ENCODE measurements around the gene ENGASE. TPM values are rescaled to one million over a fixed set of nuclear protein-coding genes. Genes with fewer than 3 reads are reported as not detected.

The ENGASE gene
- total RNA-seq, 1 experiment from 2014 or later, result 58.0 TPM

DNA sequence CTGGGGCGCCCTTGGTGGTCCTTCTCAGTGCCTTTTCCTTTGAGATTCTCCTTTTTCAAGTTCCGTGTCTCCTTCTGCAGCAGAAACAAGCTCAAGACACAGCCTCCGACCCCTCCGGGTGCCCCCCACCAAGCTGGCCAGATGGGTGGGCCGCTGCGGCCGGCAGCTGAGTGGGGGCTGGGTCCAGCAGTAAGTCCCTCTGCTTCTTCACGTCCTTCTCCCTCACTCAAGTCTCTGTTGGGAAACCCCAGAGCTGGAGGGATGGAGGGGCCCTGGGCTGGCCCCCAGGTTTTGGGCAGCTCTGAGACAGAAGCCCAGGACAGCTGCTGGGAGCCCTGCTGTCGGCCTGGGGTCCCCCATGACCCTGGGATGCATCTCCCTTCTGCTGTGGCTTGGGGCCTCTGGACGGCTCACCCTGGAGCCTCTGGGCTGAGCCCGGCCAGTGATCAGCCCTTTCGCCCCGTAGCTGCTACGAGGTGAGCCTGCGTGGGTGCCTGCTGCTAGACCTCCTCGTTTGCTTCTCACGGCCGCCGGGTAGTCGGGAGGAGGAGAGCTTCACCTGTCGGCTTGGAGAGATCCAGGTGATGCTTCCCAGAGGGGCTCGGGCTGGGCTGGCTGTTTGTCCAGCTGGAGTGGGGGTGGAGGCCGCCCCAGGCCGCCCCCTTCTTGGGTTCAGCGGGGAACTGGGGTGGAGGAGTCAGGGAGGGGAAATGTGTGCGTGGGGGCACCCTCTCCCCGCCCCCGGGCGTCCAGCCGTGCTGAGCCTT is 10.7 kb downstream of the ENGASE start:
- H3K4me1 Mint-ChIP-seq (ENCODE audit: low read depth, unreplicated experiment), result no peaks in the 10 kb centered on the region

GRCh38 chr17:79085921-79086551 is 11.4 kb downstream of the ENGASE start:
- intact Hi-C loops (cut with micrococcal nuclease; ENCODE audit: unreplicated experiment), result loop anchor here (2.0 kb wide), 1 partner anchor 309 kb away; no protein-coding TSS in a partner anchor
- no TSS peak for BruUV-seq (replicated peaks)
- no peak overlapping the region for H3K4me3 Mint-ChIP-seq (ENCODE audit: low read depth, unreplicated experiment)
- H3K4me1 Mint-ChIP-seq (ENCODE audit: low read depth, unreplicated experiment), result no peaks in the 10 kb centered on the region
- H3K27ac Mint-ChIP-seq (ENCODE audit: unreplicated experiment), result no peak overlapping the region
- no peaks in the 10 kb centered on the region for H3K27me3 Mint-ChIP-seq (ENCODE audit: unreplicated experiment)
- no peak for TF ChIP-seq CTCF (IDR thresholded peaks at IDR 0.05; ENCODE audit: unreplicated experiment)
- peaks cover 30% of the 10 kb centered on the region for H3K36me3 Mint-ChIP-seq (ENCODE audit: insufficient read depth, unreplicated experiment)
- CTCF ChIA-PET, result interaction anchor here (4.0 kb wide), 1 partner anchor 307 kb away, joined by 29 read pairs; no protein-coding TSS in a partner anchor
- H3K9me3 Mint-ChIP-seq (ENCODE audit: low read depth, unreplicated experiment), result no peaks in the 10 kb centered on the region
- DNase-seq, result no peak

More for the DNA sequence above, 10.7 kb downstream of the ENGASE start:
- DNase-seq, result no peak
- no peak for TF ChIP-seq CTCF (IDR thresholded peaks at IDR 0.05; ENCODE audit: unreplicated experiment)
- no peak overlapping the region for H3K27ac Mint-ChIP-seq (ENCODE audit: unreplicated experiment)
- intact Hi-C loops (cut with micrococcal nuclease; ENCODE audit: unreplicated experiment), result no loop called here
- H3K36me3 Mint-ChIP-seq (ENCODE audit: insufficient read depth, unreplicated experiment), result peaks cover 31% of the 10 kb centered on the region
- no peaks in the 10 kb centered on the region for H3K9me3 Mint-ChIP-seq (ENCODE audit: low read depth, unreplicated experiment)
- no peak overlapping the region for H3K4me3 Mint-ChIP-seq (ENCODE audit: low read depth, unreplicated experiment)
- CTCF ChIA-PET, result interaction anchor here (0.5 to 4.0 kb wide), 3 partner anchors 11 to 623 kb away, joined by 4 to 29 read pairs (median 7); partner anchors contain the start of gene ENGASE
- no TSS peak for BruUV-seq (replicated peaks)
- H3K27me3 Mint-ChIP-seq (ENCODE audit: unreplicated experiment), result no peaks in the 10 kb centered on the region

- intact Hi-C loops (cut with micrococcal nuclease; ENCODE audit: unreplicated experiment), result loop anchor here (2.0 kb wide), 1 partner anchor 308 kb away; no protein-coding TSS in a partner anchor
- Mint-ChIP-seq H3K27ac (ENCODE audit: unreplicated experiment) (no peak overlapping the region), H3K4me1 (ENCODE audit: low read depth, unreplicated experiment) (no peaks in the 10 kb centered on the region), H3K9me3 (ENCODE audit: low read depth, unreplicated experiment) (no peaks in the 10 kb centered on the region), H3K36me3 (ENCODE audit: insufficient read depth, unreplicated experiment) (peaks cover 23% of the 10 kb centered on the region), H3K4me3 (ENCODE audit: low read depth, unreplicated experiment) (no peak overlapping the region), H3K27me3 (ENCODE audit: unreplicated experiment) (peaks cover 2% of the 10 kb centered on the region)
- TF ChIP-seq CTCF (IDR thresholded peaks at IDR 0.05; ENCODE audit: unreplicated experiment), result no peak
- CTCF ChIA-PET, result interaction anchor here (1.2 to 4.0 kb wide), 4 partner anchors 12 to 308 kb away, joined by 5 to 29 read pairs (median 8); partner anchors contain the start of gene ENGASE
- DNase-seq, result no peak
- no TSS peak for BruUV-seq (replicated peaks)
These were observed 12.2 kb downstream of the ENGASE start for GRCh38 chr17:79086609-79087427.
